H1 (cell line): ENCODE results near the gene SIK2. TPM values are rescaled to one million over a fixed set of nuclear protein-coding genes. Genes with fewer than 3 reads are reported as not detected.

Experiments used
- CTCF ChIA-PET: fragments of 300-600 bp; sonication (Branson Sonifier 250); formaldehyde crosslinking; loops from one replicate; lab custom pipeline; 2021; ENCODE audit not compliant: partially characterized antibody; lab: Charles Lee
- POLR2A ChIA-PET: fragments of 300-600 bp; sonication (Branson Sonifier 250); formaldehyde crosslinking; loops from one replicate; lab custom pipeline; 2021; ENCODE audit warnings: inconsistent platforms; ENCODE audit not compliant: partially characterized antibody; lab: Charles Lee
- DNase-seq, 2 experiments: peaks; one replicate each; pipeline versions ENCODE4 v3.0.0 to v3.0.0-alpha.2; 2010 to 2022; ENCODE audit warnings: low spot score in 2 of 2, low read depth in 1 of 2, mixed read lengths in 1 of 2
- FAIRE-seq: peaks from 2 replicates; lab custom pipeline; 2011; peaks lifted over from hg19 to GRCh38; lab: Jason Lieb, UNC
- H2AFZ ChIP-seq: 2 replicates; pipeline ENCODE4 v1.8.1; 2012; ENCODE audit warnings: low read length, inconsistent platforms
- H2AK5ac ChIP-seq: 2 replicates; pipeline ENCODE4 v1.6.1; 2013; ENCODE audit warnings: low read depth, low read length
- H2BK120ac ChIP-seq: replicated peaks from 2 replicates; pipeline ENCODE3; 2013; ENCODE audit warnings: low read depth, low read length, inconsistent platforms
- H2BK12ac ChIP-seq: 2 replicates; pipeline ENCODE4 v1.6.1; 2013; ENCODE audit warnings: low read depth, low read length
- H2BK15ac ChIP-seq: 2 replicates; pipeline ENCODE4 v1.6.1; 2013; ENCODE audit warnings: low read length
- H2BK20ac ChIP-seq: 2 replicates; pipeline ENCODE4 v1.6.1; 2013; ENCODE audit warnings: low read length
- H2BK5ac ChIP-seq: 2 replicates; pipeline ENCODE4 v1.6.1; 2013; ENCODE audit warnings: low read depth, low read length
- H3K14ac ChIP-seq: 2 replicates; pipeline ENCODE4 v1.6.1; 2013; ENCODE audit warnings: inconsistent platforms; ENCODE audit not compliant: insufficient read length
- H3K18ac ChIP-seq: 2 replicates; pipeline ENCODE4 v1.6.1; 2013; ENCODE audit warnings: low read length; ENCODE audit errors: extremely low read depth
- H3K23ac ChIP-seq: 2 replicates; pipeline ENCODE4 v1.6.1; 2013; ENCODE audit warnings: inconsistent platforms; ENCODE audit not compliant: insufficient read length
- H3K23me2 ChIP-seq: 2 replicates; pipeline ENCODE4 v1.6.1; 2013; ENCODE audit warnings: low read depth, low read length
- H3K27ac ChIP-seq: 2 replicates; pipeline ENCODE4 v1.6.1; 2011; ENCODE audit warnings: low read depth, low read length, inconsistent platforms
- H3K27me3 ChIP-seq, 4 experiments: replicated peaks in 1 of 4; 1 replicate in 1 of 4; 2 replicates in 3 of 4; pipeline versions ENCODE4 v1.6.1 to v1.8.1; 2011 to 2013; ENCODE audit warnings: low read length in 3 of 4, mild to moderate bottlenecking in 3 of 4, inconsistent platforms in 2 of 4, mixed read lengths in 2 of 4, moderate library complexity in 1 of 4; ENCODE audit not compliant: control insufficient read depth in 3 of 4, insufficient read depth in 3 of 4; ENCODE audit errors: extremely low read depth in 1 of 4
- H3K36me3 ChIP-seq, 4 experiments: 2 replicates each; pipeline versions ENCODE4 v1.6.1 to v1.8.1; 2011 to 2013; ENCODE audit warnings: mild to moderate bottlenecking in 4 of 4, low read length in 3 of 4, moderate library complexity in 2 of 4, control low read depth in 1 of 4, inconsistent platforms in 1 of 4; ENCODE audit not compliant: insufficient read depth in 4 of 4, control insufficient read depth in 2 of 4
- H3K4ac ChIP-seq: replicated peaks from 2 replicates; pipeline ENCODE3; 2013; ENCODE audit warnings: low read length, low read depth, mixed read lengths, inconsistent platforms; ENCODE audit not compliant: insufficient read length
- H3K4me1 ChIP-seq, 4 experiments: replicated peaks in 1 of 4; 1 replicate in 1 of 4; 2 replicates in 3 of 4; pipeline versions ENCODE4 v1.6.1 to v1.8.1; 2011 to 2013; ENCODE audit warnings: low read length in 3 of 4, inconsistent platforms in 2 of 4, mixed read lengths in 1 of 4; ENCODE audit not compliant: insufficient read depth in 4 of 4, control insufficient read depth in 3 of 4
- H3K4me2 ChIP-seq, 2 experiments: 2 replicates each; pipeline versions ENCODE4 v1.6.1 to v1.8.1; 2011 to 2013; ENCODE audit warnings: low read depth in 2 of 2, low read length in 2 of 2, control low read depth in 1 of 2, inconsistent platforms in 1 of 2, mild to moderate bottlenecking in 1 of 2; ENCODE audit not compliant: insufficient read depth in 1 of 2
- H3K4me3 ChIP-seq, 4 experiments: fragments of 200-600, 300-600 bp in 1 of 4; sonication (generic), shearing (Covaris generic), sonication (Bioruptor Twin) in 1 of 4; 2 replicates each; pipeline versions ENCODE4 v1.5.1 to v1.8.1; 2011 to 2016; ENCODE audit warnings: low read length in 4 of 4, low read depth in 3 of 4, control low read depth in 2 of 4, inconsistent platforms in 2 of 4, mild to moderate bottlenecking in 2 of 4, mixed read lengths in 1 of 4, moderate library complexity in 1 of 4; ENCODE audit not compliant: insufficient read depth in 2 of 4; ENCODE audit errors: extremely low read depth in 1 of 4
- H3K56ac ChIP-seq: replicated peaks from 2 replicates; pipeline ENCODE3; 2013; ENCODE audit warnings: low read depth, mild to moderate bottlenecking, mixed read lengths, low read length, inconsistent platforms; ENCODE audit not compliant: insufficient read length
- H3K79me1 ChIP-seq: 2 replicates; pipeline ENCODE4 v1.6.1; 2013; ENCODE audit warnings: low read depth, low read length, control low read depth
- H3K79me2 ChIP-seq, 2 experiments: 2 replicates each; pipeline versions ENCODE4 v1.6.1 to v1.8.1; 2012 to 2013; ENCODE audit warnings: low read length in 2 of 2, mild to moderate bottlenecking in 2 of 2, inconsistent platforms in 1 of 2; ENCODE audit not compliant: insufficient read depth in 2 of 2, control insufficient read depth in 1 of 2
- H3K9ac ChIP-seq, 4 experiments: replicated peaks in 1 of 4; 1 replicate in 1 of 4; 2 replicates in 3 of 4; pipeline versions ENCODE4 v1.6.1 to v1.8.1; 2011 to 2013; ENCODE audit warnings: low read depth in 3 of 4, low read length in 3 of 4, control low read depth in 2 of 4, mild to moderate bottlenecking in 2 of 4, moderate library complexity in 2 of 4, inconsistent platforms in 1 of 4; ENCODE audit errors: extremely low read depth in 1 of 4
- H3K9me3 ChIP-seq, 2 experiments: 2 replicates each; pipeline versions ENCODE4 v1.6.1 to v1.8.1; 2012 to 2013; ENCODE audit warnings: mild to moderate bottlenecking in 2 of 2, moderate library complexity in 2 of 2, control low read depth in 1 of 2, inconsistent platforms in 1 of 2, low read depth in 1 of 2, low read length in 1 of 2, mixed read lengths in 1 of 2; ENCODE audit not compliant: insufficient read depth in 2 of 2
- H4K20me1 ChIP-seq, 2 experiments: replicated peaks in 1 of 2; 2 replicates each; pipeline versions ENCODE3 to v1.8.1; 2011 to 2013; ENCODE audit warnings: inconsistent platforms in 2 of 2, low read length in 2 of 2, mild to moderate bottlenecking in 1 of 2; ENCODE audit not compliant: insufficient read depth in 2 of 2, control insufficient read depth in 1 of 2
- H4K5ac ChIP-seq: 2 replicates; pipeline ENCODE4 v1.6.1; 2013; ENCODE audit warnings: low read length, low read depth, mixed read lengths, inconsistent platforms; ENCODE audit not compliant: insufficient read length
- H4K8ac ChIP-seq: 2 replicates; pipeline ENCODE4 v1.8.0; 2013; ENCODE audit warnings: mild to moderate bottlenecking, moderate library complexity, low read length, inconsistent platforms; ENCODE audit not compliant: insufficient read depth; ENCODE audit errors: extremely low read depth
- H4K91ac ChIP-seq: replicated peaks from 2 replicates; pipeline ENCODE3; 2013; ENCODE audit warnings: low read length, mixed read lengths, inconsistent platforms; ENCODE audit not compliant: insufficient read length
- CEBPB ChIP-seq: IDR thresholded peaks from 2 replicates; pipeline ENCODE4 v1.6.1; 2012; ENCODE audit warnings: low read depth, low read length
- CHD1 ChIP-seq: IDR thresholded peaks from 2 replicates; pipeline ENCODE4 v1.6.1; 2012; ENCODE audit warnings: low read depth, low read length, improper control_type of control experiment
- TAF7 ChIP-seq: optimal IDR thresholded peaks from 2 replicates; pipeline ENCODE3; 2011; ENCODE audit warnings: low read depth, mild to moderate bottlenecking, inconsistent platforms, low read length, moderate library complexity, borderline replicate concordance
- TBP ChIP-seq: IDR thresholded peaks from 2 replicates; pipeline ENCODE4 v1.6.1; 2011; ENCODE audit warnings: low read depth, low read length, improper control_type of control experiment
- WGBS, 2 experiments: shearing (Covaris generic) in 1 of 2; methylation state at CpG; one replicate each; pipeline versions ENCODE4 v1.1.6 to v1.1.7; 2013 to 2015; ENCODE audit warnings: low lambda C conversion rate in 2 of 2, mixed read lengths in 2 of 2, inconsistent platforms in 1 of 2, low coverage in 1 of 2, missing lambda C conversion rate in 1 of 2; ENCODE audit not compliant: insufficient replicate concordance in 2 of 2, insufficient coverage in 1 of 2, insufficient read length in 1 of 2; ENCODE audit errors: extremely low coverage in 1 of 2, missing lambda C conversion rate in 1 of 2; 5-methylcytosine and 5-hydroxymethylcytosine counted together
- polyA plus RNA-seq, 7 experiments: library from polyadenylated mRNA; depleted of rRNA in 3 of 7; stranded (reverse) in 5 of 7; unstranded in 2 of 7; fragments of >200 nt in 5 of 7; fragments of 200-250 nt in 2 of 7; gene quantifications; 1 replicate in 5 of 7; 2 replicates in 1 of 7; 4 replicates in 1 of 7; pipeline versions ENCODE4 v1.2.1 to v1.2.3, GENCODE V29; 2011 to 2013; ENCODE audit warnings: missing spikeins in 2 of 7, mixed read lengths in 2 of 7
- total RNA-seq: library from RNA; stranded (reverse); fragmentation: NEBNext Ultra II Directional; extraction: Animal tissue kit (Norgen Biotek cat#: 25700); gene quantifications from 2 replicates; pipeline ENCODE4 v1.2.1, GENCODE V29; 2021

SIK2 gene
- total and polyA plus RNA-seq, 2 of the 8 experiments (the other 6 are each of a cell fraction or from before 2014, with no cell fraction given) = 8.8 to 11.2 TPM

- Histone ChIP-seq H4K8ac (no peak overlapping the region), H3K9ac (no peak overlapping the region), H2BK15ac (no peak overlapping the region), H3K27me3 (peaks cover 1 to 18% (median 12%) of the 10 kb centered on the region in 4 experiments; a peak in 6 of 7 replicates), H3K9me3 (no peaks in the 10 kb centered on the region), H2BK20ac (no peak overlapping the region), H3K4me1 (peaks cover 0 to 10% (median 3%) of the 10 kb centered on the region in 4 experiments; a peak in 2 of 7 replicates), H3K4me3 (no peak overlapping the region), H3K18ac (no peak overlapping the region), H2BK120ac (no peak overlapping the region), H3K14ac (no peak overlapping the region), H3K36me3 (no peaks in the 10 kb centered on the region), H3K23me2 (peaks cover 5% of the 10 kb centered on the region; the same call in 1 of the 2 replicates), H3K56ac (no peak overlapping the region), H3K79me2 (peaks cover 0 to 24% of the 10 kb centered on the region in 2 experiments; a peak in 2 of 4 replicates), H2AK5ac (no peak overlapping the region), H2BK5ac (no peak overlapping the region), H3K27ac (no peak overlapping the region), H3K4me2 (no peak overlapping the region), H3K23ac (no peak overlapping the region), H4K5ac (no peak overlapping the region), H4K91ac (no peak overlapping the region), H3K4ac (no peak overlapping the region), H2AFZ (no peak overlapping the region), H3K79me1 (no peaks in the 10 kb centered on the region; the same call in 1 of the 2 replicates), H2BK12ac (no peak overlapping the region), H4K20me1 (peaks cover 6 to 7% of the 10 kb centered on the region in 2 experiments)
- FAIRE-seq (no peak), DNase-seq (no peak)
- 90% methylated on average over 4 of the region's 4 CpGs; no CpG with 5 or more reads in 1 of the 2 experiments for WGBS, 2 experiments
- POLR2A ChIA-PET = no interaction called here
- CTCF ChIA-PET = interaction anchor here (0.6 to 1.5 kb wide), 3 partner anchors 11 to 234 kb away, joined by 3 read pairs; no protein-coding TSS in a partner anchor
- no peak for TF ChIP-seq TBP
- TF ChIP-seq CEBPB = no peak
- no peak for TF ChIP-seq CHD1
- no peak for TF ChIP-seq TAF7
Measured at GRCh38 chr11:111605681-111606080, 3.4 kb downstream of the SIK2 start.
